Panc1 (cell line): ENCODE data around the gene WDR11.

Experiments
- POLR2AphosphoS5 ChIP-seq: IDR thresholded peaks from 2 replicates; pipeline ENCODE4 v1.6.1; 2012; ENCODE audit warnings: mild to moderate bottlenecking, low read depth, low read length, moderate library complexity
- TCF7L2 ChIP-seq: IDR thresholded peaks from 2 replicates; pipeline ENCODE4 v1.6.1; 2011; ENCODE audit warnings: mild to moderate bottlenecking, low read depth, low read length, inconsistent platforms
- TF ChIP-seq, protein P1 (sequence below): fragments of 450-650 bp; IDR thresholded peaks from 2 replicates; pipeline ENCODE4 v1.5.1; 2017; ENCODE audit warnings: mild to moderate bottlenecking
- TF ChIP-seq, protein P2 (sequence below), 2 experiments: IDR thresholded peaks; 2 replicates each; pipeline ENCODE4 v1.6.1; 2011 to 2012; ENCODE audit warnings: low read depth in 2 of 2, control low read depth in 1 of 2, low read length in 1 of 2, mild to moderate bottlenecking in 1 of 2, moderate library complexity in 1 of 2; ENCODE audit not compliant: insufficient read depth in 1 of 2

DNA sequence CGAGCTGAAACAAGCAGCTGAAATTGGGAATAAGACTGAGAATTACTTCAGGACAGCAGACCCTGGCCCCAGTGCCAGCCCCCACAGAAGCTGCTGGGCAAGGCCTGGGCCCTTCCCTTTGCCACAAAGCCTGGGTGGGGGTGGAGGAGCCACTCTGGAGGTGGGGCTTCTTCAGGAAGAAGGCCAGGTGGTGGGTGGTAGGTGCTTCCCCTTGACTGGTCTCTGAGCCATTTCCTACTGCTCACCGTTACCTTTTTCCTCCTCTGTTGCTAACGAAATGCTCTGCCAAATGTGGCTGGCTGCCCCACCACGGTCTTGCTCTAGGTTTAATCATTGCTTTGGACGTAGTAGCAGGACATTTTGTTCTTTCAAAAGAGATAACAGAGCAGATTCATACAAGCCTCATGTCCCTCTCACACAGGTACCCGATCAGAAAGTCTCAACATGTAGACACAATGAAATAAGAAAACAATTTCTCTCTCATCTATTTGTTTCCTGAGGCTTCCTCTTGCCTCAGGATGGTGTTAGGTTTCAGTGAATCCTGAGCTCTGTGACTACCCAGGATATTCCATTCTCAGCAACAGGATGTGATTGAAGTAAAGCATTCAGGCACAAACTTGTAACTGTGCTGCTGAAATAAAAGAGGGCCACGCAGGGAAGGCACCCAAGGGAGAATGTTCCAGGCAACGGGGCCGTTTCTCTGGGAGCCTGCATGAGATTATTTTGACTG is 66.5 kb downstream of the WDR11 start:
- TF ChIP-seq, protein P1, sequence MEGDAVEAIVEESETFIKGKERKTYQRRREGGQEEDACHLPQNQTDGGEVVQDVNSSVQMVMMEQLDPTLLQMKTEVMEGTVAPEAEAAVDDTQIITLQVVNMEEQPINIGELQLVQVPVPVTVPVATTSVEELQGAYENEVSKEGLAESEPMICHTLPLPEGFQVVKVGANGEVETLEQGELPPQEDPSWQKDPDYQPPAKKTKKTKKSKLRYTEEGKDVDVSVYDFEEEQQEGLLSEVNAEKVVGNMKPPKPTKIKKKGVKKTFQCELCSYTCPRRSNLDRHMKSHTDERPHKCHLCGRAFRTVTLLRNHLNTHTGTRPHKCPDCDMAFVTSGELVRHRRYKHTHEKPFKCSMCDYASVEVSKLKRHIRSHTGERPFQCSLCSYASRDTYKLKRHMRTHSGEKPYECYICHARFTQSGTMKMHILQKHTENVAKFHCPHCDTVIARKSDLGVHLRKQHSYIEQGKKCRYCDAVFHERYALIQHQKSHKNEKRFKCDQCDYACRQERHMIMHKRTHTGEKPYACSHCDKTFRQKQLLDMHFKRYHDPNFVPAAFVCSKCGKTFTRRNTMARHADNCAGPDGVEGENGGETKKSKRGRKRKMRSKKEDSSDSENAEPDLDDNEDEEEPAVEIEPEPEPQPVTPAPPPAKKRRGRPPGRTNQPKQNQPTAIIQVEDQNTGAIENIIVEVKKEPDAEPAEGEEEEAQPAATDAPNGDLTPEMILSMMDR: no peak
- no peak for TF ChIP-seq POLR2AphosphoS5
- TF ChIP-seq TCF7L2: no peak
- TF ChIP-seq, protein P2, sequence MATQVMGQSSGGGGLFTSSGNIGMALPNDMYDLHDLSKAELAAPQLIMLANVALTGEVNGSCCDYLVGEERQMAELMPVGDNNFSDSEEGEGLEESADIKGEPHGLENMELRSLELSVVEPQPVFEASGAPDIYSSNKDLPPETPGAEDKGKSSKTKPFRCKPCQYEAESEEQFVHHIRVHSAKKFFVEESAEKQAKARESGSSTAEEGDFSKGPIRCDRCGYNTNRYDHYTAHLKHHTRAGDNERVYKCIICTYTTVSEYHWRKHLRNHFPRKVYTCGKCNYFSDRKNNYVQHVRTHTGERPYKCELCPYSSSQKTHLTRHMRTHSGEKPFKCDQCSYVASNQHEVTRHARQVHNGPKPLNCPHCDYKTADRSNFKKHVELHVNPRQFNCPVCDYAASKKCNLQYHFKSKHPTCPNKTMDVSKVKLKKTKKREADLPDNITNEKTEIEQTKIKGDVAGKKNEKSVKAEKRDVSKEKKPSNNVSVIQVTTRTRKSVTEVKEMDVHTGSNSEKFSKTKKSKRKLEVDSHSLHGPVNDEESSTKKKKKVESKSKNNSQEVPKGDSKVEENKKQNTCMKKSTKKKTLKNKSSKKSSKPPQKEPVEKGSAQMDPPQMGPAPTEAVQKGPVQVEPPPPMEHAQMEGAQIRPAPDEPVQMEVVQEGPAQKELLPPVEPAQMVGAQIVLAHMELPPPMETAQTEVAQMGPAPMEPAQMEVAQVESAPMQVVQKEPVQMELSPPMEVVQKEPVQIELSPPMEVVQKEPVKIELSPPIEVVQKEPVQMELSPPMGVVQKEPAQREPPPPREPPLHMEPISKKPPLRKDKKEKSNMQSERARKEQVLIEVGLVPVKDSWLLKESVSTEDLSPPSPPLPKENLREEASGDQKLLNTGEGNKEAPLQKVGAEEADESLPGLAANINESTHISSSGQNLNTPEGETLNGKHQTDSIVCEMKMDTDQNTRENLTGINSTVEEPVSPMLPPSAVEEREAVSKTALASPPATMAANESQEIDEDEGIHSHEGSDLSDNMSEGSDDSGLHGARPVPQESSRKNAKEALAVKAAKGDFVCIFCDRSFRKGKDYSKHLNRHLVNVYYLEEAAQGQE (IDR thresholded peaks at IDR 0.05; ENCODE audit: insufficient read depth in 1 of 2, low read depth in 2 of 2, low read length in 1 of 2): no peak
